Glomerular visceral epithelial cell (primary cell): ENCODE results near the gene CNTN4.
"Not testable (repeated sequence)": the region's sequence is repeated elsewhere in the genome, so short reads cannot be mapped to it uniquely, and the experiment has no call there.

Source experiments
- DNase-seq: peaks from one replicate; pipeline ENCODE4 v3.0.0-alpha.2; 2016; ENCODE audit errors: extremely low spot score

The CNTN4 gene

DNA sequence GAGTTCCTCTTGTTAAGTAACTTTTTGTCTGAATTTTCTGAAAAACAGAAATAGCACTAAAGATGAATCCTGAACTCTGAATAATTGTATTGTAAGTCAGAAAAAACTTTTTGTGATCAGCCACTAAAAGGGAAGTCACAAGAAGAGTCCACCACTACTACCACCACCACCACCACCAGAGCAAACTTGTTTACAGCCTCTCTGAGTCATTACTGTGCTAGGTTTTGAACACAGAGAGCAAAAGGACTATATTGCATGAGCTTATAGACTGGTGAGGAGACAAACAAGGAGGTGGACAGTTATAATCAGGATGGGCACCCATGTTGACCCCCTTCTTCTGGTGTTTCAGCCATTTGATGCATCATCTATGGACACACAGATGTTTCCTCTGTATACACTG is 869.8 kb downstream of the CNTN4 start:
- DNase-seq, result no peak

DNA sequence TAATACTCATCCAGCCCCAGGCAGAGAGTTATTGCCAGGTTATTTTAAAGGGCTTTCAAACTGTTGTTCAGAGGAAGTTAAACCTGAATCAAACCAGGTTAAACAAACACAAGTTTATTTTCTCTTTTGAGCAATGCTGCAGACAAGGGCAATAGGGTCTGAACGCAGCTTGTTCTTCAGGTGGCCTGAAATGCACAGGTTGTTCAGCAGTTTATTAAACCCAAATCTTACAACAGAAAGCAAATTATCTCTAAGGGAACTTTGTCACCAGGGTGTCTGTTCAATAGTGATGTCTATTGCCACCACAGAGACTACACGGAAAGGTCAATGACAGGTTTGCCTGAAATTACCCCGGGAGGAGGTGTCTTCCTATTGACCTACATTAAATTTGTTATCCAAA is 877.5 kb downstream of the CNTN4 start:
- no peak for DNase-seq

DNA sequence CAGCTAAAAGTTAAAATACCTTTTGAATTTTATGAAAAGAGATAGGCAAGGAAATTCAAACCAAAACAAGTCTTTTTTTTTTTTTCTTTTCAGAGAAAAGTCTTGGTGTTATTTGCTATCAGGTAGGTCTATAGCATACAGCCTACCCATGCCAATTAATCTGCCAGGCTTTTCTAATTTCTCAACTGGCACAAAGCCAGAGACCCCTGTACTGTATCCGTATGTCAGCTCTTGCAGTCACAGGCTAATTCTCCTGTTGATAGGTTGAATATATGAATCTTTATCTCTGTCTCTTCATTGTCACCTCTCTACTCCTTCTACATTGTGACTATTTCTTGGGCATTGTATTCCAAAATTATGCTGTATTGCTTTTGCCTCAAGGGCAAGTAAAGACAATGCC is 878.1 kb downstream of the CNTN4 start:
- no peak for DNase-seq

DNA sequence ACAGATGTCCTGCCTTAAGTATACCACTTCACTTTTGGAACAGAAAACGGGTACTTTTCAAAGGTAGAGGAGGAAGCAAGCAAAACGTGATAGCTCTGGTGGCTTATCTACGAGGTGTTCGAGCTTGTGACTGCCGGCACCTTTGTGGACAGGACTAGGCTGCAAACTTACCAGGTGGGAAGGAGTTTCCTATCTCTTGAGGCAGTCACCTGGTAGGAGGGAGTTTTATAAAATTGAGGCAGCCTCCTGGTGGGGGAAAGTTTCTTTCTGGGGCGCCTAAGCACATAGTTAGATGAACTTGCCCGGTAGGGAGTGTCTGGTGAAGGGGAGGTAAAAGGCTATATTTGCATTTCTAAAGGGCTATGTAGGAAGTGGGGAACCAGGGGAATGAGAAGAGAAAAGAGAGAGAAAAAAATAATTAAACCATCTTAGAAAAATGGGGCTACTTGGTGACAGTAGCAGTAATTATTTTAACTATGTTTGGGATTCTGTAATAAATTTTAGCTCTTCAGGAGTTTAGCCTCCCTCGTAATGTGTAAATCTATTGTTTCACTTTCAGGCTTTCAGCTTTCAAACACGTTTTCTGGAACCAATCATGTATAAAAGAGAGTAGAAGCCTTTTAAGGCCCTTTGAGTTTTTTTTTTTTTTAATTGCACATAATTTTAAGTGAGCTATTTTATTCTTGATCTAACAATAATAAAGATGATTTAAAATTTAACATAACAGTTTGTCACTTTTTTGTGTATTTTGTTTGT is 880.5 kb downstream of the CNTN4 start:
- no peak for DNase-seq

DNA sequence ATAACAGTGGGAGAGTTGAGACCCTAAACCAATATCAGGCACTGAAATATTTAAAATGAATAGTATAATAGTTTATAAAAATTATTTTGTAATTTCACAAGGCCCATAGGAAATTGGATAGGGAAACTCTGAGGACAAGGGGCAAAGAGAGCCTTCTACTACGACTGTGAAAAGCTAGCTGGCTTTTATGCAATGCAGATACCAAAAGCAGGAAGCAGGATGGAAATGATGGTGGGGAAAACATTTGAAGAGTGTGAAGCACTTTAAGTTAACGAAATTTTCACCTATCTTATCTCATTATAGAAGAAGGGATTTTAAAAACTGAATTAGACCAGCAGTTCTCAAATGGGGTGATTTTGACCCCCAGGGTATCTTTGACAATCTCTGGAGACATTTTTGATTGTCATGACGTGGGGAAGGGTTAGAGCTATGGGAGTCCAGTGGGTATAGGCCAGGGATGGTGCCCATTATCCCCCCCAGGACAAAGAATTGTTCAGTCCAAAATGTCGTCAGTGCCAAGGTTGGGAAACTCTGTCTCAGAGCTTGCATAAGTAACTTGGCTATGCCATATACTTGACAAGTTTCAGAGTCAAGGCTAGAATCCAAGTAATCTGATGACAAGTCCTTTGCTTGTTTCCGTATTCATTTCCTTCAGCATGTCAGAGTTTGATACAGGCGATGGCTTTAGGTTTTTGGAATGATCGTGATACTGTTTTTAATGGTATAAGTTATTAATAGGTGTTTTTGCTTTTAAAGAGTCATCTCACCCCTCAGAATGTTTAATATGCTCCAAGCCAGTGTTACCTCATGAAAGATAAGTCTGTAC is 885.6 kb downstream of the CNTN4 start:
- no peak for DNase-seq

DNA sequence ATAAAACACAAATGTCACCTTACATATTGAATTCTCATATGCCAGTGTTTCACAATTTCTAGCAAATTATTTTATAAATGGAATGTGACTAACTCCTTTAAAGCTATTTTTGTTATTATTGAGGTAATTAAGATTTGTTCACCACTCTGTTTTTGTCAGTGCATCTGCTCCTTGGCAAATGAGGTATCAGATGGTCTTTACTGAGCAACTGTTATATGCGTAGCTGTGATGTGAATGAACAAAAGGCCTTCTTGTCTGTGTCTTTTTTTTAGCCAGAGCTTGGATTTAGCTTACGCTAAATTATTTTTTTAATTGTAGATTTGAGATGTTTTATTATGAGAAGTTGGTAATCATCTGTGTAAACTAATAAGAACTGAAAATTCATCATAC is 886.2 kb downstream of the CNTN4 start:
- no peak for DNase-seq

DNA sequence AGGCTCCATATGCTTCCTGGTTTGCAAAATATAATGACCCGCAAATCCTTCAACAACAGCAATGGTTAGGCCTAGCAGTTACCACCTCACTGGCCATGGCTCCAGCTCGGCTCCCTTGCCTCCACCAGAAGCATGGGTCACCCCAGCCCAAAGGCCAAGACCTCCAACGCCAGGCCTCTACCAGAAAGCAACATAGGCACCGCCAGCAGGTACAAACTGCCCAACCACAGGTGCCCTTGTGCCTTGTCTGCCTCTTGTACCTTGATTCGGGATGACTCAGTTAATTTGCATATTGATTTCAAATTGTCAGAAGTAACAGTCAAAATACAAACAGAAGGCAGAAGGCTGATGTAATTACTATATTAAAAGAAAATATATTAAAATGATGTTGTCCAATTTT is 886.8 kb downstream of the CNTN4 start:
- DNase-seq, result no peak

DNA sequence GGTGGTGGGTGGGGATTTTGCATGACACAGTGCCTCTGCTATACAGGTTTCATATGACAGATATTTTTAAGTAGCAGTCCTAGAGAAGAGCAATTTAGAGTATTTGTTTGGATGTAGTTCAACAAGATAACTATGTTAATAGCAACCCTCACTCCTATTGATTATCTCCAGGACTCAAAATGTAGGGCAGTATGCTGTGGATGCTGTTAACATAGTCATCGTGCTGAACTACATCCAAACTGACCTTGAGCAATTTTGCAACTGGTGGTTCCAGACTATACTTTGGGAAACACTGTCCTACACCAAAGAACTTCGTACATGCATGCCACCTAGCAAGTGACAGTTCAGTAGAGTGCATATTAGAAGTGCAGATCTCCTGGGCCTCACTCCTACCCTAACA is 893.9 kb downstream of the CNTN4 start:
- no peak for DNase-seq

DNA sequence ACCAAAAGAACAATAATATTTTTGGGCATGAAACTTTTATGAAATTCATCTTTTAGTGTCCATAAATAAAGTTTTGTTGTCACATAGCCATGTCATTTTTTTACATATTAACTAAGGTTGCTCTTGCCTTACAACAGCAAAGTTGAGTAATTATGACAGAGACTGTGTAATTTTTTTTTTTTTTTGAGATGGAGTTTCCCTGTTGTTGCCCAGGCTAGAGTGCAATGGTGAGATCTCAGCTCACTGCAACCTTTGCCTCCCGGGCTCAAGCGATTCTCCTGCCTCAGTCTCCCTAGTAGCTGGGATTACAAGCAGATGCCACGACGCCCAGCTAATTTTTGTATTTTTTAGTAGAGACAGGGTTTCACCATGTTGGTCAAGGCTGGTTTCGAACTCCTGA is 894.5 kb downstream of the CNTN4 start:
- DNase-seq, result not testable (repeated sequence)

DNA sequence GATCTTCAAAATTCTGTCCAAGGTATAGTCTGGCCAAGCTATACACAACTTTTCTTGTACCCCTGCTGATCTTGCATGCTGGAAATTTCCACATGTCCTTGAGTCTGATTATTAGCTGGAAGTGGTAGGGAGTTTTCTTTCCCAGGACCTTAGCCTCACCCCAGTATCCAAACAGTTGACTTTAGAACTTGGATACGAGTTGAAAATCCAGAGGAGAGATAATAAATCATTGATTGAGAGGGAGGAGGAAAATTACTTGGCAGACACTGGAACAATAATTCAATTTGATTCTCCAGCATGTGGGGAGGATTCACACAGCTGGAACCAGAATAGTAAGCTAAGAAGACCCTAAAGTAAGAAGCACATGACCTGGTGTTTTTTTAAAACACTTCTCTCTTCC is 895.1 kb downstream of the CNTN4 start:
- DNase-seq, result no peak

DNA sequence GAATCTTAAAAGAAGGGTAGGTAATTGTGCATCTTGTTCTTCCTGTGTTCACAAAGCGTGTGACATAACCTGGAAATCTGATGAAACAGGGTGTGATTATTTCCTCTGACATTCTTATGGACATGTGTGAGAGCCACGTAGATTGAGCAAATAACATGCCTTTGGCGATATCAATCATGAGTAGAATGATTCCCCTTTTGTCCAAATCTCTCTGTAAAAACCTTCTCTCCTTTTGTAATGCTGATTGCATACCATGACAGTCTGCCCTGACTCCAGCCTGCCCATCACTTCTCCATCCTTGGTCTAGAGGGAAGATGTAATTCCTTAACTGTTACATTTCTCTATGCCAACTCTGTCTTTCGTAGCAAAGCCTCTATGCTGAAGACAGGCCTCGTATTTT is 896.5 kb downstream of the CNTN4 start:
- DNase-seq, result no peak

DNA sequence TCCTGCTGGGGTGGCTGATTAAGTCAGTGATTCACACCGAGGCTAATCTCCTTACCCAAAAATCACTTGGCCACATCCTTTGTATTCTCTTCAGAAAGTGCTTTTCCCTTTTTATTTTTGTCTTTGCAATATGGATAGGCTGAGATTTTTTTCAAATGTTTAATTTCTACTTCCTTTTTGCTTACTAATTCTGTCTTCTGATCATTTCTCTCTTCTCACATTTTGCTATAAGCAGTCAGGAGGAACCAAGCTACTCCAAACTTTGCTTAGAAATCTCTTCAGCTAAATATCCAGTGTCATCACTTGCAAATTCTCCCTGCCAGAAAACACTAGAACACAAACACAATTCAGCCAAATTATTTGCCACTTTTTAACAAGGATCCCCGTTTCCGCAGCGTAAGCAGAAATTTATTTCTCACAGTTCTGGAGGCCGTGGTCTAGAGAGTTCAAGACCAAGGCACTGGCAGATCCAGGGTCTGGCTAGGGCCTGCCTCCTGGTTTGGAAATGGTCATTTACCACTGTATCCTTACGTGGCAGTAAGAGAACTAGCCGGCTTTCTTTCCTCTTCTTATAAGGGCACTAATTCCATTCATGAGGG is 906.6 kb downstream of the CNTN4 start:
- no peak for DNase-seq

DNA sequence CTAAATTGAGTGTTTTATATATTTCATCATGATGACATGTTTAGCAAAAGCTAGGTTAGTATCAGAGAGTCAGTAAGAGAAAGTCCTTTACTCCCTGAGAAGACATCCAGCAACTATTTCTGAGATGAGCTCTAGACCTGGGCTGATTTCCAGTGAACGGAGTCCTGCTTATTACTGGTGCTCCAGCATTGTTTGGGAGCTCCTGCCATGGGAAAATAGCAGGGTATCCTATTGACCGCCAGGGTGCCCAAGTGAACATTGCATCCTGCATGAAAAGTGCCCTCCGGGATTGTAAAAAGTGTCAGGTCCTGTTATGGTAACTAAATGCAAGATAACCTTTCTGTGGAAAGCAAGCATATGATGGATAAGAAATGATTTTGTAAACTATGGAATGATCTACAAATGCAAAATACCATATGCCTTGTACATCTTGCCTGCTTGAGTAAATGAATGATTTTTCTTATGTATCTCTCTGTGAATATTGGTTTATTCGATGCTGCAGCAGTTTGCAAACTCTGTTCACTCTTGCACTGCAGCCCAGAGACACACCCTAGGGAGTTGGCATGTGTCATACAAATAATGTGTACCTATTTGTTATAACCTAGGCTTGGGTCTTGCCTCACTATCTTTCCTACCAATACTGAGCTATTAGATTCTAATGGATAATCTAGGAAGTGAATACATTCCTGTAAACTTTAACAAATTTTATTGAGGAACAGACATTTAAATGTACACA is 914.8 kb downstream of the CNTN4 start:
- no peak for DNase-seq

DNA sequence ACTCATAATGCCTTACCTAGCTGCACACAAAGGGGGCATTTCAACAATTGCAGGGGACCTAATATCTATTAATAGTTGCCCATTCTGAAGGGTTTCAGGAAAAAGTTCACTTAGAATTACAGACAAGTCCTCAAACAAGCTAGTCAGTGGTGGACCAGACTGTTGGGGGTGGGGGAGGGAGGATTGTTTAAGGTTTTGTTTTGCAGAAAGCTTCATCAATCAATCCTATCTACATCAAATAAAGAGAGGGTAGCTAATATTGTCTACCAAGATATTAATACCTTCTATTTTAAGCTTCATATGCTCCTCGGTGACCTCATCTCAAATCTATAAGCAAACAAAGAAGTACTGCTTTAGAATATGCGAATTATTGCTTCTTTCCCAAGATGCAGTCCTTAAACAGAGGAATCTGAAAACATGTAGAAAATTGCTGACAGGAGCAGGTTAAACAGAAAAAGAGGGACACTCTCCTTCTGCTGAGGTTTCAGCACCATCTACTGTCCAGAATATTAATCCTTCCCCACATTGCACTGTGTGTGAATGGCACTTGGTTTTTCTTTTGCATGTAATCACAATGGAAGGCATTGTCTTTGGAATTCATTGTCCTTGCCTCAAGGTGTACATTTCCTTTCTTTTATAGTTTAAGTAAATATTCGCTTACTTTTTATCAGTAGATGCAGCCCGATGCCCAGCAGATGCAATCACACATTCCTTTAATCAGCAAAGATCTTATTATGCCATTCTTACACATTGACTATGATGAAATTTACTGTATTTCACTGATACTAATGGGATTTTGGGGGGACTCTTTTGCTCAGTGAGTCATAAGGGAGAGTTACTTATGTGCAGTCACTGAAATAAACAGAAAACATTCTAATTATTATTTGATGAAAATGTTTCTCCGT is 916.8 kb downstream of the CNTN4 start:
- no peak for DNase-seq

DNA sequence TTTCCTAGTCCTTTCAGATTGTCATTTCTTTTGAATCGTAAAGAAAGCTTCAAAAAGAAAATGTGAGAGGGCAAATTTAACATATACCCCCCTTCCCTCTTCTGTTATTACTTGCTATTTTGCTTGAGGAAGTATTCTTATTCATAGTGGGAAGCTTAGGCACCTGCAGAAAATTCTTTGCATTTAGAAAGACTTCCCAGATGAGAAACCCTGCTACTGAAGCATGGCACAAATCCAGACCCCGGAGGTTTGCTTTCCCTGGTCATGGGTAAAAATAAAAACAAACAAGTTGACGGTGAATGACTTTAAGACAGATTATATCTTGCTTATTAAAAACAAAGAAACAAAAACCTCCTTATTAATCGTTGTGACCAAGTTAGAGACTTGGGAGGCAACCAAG is 917.6 kb downstream of the CNTN4 start:
- DNase-seq, result no peak

DNA sequence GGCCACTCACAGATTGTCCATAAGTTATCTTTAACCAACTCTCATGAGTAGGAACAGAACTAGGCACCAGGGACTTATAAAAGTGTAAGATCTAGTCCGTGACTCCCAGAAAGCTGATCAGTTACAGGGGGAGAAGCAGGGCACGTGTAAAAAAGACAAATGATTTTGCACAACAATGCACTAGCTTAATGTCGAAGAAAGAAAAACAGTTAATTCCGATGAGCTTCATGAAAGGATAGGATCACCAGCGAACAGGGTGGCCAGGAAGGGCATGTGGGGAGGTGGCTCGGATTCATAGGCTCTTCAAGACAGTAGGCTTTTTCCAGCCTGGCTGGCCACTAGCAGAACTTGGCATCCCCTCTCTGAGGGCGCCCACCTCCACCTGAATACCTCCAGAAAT is 921.5 kb downstream of the CNTN4 start:
- no peak for DNase-seq

DNA sequence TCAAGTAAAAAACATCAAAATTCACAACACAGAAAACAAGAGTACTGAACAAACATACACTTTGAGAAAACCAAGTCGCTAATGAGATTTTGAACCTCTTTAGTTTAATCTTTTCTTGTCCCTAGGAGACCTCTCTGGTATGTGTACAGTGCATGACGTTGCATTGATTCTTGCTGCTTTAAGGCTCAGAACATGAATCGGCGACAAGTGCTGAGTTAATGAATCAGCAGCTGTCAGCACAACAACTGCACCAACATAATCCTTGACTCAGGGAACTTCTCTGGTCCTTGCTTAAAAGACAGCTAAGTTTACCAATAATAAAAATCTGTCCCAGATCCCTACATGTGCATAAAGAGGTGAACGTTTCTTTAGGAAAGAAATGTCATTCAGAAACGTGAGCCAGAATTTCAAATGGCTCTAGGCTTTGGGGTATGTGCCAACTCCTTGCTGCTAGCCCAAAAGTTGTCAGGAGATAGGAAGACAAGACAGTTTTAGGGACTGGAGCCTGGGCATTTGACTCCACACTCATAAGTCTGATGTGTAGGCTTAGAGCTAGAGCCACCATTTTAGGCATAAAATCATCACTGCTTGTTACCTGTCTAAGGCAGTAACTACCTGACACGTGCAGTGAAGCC is 924.6 kb downstream of the CNTN4 start:
- DNase-seq, result no peak

DNA sequence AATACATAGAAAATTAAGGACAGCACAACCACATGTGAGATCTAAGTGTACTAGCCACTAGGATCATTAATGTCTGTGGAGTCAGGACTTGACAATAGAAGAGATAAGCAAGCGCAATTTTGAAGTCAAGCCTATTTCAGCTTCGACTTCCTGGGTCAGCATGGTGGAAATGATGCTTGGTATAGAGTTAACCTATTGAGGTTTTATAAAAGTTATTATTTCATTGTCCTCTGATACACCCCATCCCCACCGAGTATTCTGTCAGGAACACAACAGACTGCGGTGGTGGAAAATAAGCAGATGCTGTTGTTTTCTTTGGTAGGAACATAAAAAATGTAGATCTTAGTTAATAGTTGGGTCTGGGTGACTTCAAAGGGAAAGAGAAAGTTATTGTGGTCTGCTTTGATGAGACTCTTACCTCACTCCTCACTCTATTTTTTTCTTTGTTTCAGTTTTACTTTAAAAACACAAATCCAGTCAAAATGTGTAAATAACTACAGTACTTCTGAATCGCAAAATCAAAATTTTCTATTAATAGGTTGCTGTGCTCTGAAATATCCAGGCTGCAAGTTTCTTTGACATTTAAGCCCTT is 929.4 kb downstream of the CNTN4 start:
- no peak for DNase-seq

DNA sequence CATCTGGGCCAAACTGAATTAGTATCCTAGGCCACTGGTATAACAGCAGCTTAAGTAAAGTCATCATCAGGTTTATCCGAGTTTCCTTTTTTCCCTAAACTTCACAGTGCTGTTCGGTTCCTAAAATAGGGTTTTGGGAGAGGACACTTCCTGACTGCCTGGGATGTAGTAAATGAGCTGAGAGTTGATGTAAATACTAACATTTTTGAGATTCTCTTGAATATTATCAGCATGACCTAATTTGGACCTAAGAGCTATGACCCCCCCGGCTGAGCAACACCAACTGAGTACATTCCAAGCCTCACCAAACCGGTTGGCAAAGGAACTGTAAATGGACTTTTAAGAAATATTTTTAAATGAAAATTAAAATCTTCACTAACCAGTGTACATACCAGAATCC is 932.7 kb downstream of the CNTN4 start:
- DNase-seq, result no peak

DNA sequence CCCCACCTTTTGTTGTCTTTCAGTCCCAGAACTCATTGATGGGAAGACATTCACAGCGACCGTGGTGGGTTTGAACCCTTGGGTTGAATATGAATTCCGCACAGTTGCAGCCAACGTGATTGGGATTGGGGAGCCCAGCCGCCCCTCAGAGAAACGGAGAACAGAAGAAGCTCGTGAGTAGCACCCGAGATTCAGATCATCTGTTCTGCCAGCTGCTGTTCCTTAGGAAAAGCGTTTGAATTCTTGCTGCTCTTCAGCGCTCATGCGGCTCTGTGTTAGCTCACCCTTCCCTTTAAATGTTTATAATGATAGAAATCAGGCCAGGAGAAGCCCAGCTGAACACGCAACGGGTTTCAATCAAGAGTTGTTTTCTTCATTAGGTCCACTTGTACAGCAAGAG is 938.5 kb downstream of the CNTN4 start:
- no peak for DNase-seq
